ENCODE measurements around the gene KRT23. TPM values are rescaled to one million over a fixed set of nuclear protein-coding genes. Genes with fewer than 3 reads are reported as not detected.

KRT23 gene
- total RNA-seq, 2 donors from 2014 or later = not detected

DNA sequence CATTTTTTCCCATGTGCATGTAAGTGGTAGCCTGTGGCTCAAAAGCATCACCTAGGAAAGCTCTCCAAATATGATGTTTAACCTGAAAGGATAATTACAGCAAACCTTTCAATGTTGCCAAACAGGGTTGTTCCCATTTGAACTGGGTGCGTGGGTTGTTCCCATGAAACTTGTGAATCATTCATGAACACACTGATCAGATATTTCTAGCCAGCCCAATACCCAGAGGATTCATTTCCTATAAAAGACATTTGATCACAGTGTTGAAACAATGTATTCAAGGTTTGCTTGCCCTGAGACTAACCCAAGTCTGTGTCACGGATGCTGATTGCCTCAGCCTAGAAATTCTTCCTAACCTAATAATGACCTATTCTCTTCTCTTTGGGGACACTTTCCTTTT is 16.4 kb upstream of the KRT23 start:
- H3K27ac Mint-ChIP-seq = no peak overlapping the region
- Histone ChIP-seq H3K4me3 (ENCODE audit: low read length) (no peak overlapping the region), H3K27ac (ENCODE audit: low read depth, low read length) (no peak overlapping the region), H3K9me3 (ENCODE audit: control insufficient read depth, low read length) (no peaks in the 10 kb centered on the region), H3K27me3 (ENCODE audit: control insufficient read depth, insufficient read depth, low read length, poor library complexity, severe bottlenecking) (peaks cover 71% of the 10 kb centered on the region), H3K4me1 (ENCODE audit: control insufficient read depth, insufficient read depth, low read length) (no peaks in the 10 kb centered on the region), H3K9ac (ENCODE audit: extremely low read depth, low read length, poor library complexity, severe bottlenecking) (no peak overlapping the region), H3K36me3 (ENCODE audit: control insufficient read depth, insufficient read depth, low read length) (no peaks in the 10 kb centered on the region)
- H3K4me3 Mint-ChIP-seq = no peak overlapping the region
- no peaks in the 10 kb centered on the region for H3K9me3 Mint-ChIP-seq
- no peak for DNase-seq
- WGBS, 2 experiments (ENCODE audit: insufficient coverage in 1 of 2, insufficient read length in 1 of 2) = 91% methylated on average over 2 of the region's 2 CpGs; no CpG with 5 or more reads in 1 of the 2 experiments
- H3K4me1 Mint-ChIP-seq = peaks cover 22% of the 10 kb centered on the region
- TF ChIP-seq CTCF (conservative IDR thresholded peaks at IDR 0.05) = no peak
- H3K36me3 Mint-ChIP-seq (ENCODE audit: low read depth) = no peaks in the 10 kb centered on the region
- H3K27me3 Mint-ChIP-seq (ENCODE audit: insufficient read depth) = peaks cover 52% of the 10 kb centered on the region

DNA sequence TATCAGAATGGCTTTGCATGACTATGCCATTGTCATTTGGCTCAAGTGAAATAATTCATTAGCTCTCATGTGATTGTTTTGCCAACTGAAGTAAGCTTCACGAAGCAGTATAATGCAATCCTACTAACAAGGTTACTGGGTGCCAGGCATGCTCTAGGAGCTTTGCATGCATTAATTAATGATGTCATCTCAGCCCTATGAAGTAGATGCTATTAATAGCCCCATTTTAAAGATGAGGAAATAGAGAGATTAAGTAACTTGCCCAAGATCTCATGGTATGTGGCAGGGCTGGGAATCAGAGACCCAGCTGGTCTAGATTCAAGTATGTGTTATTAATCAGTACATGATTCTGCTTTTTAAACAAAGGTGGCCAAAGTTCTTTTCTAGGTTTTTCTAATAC is 15.2 kb upstream of the KRT23 start:
- DNase-seq = no peak
- no peaks in the 10 kb centered on the region for H3K36me3 Mint-ChIP-seq (ENCODE audit: low read depth)
- no peaks in the 10 kb centered on the region for H3K9me3 ChIP-seq (ENCODE audit: control insufficient read depth, low read length)
- TF ChIP-seq CTCF (conservative IDR thresholded peaks at IDR 0.05) = no peak
- H3K4me3 Mint-ChIP-seq = no peak overlapping the region
- H3K9me3 Mint-ChIP-seq = no peaks in the 10 kb centered on the region
- H3K27ac Mint-ChIP-seq = no peak overlapping the region
- H3K9ac ChIP-seq (ENCODE audit: extremely low read depth, low read length, poor library complexity, severe bottlenecking) = no peak overlapping the region
- H3K4me1 ChIP-seq (ENCODE audit: control insufficient read depth, insufficient read depth, low read length) = no peaks in the 10 kb centered on the region
- 79 to 100% methylated on average over 1 of the region's 1 CpG for WGBS, 2 experiments (ENCODE audit: insufficient coverage in 1 of 2, insufficient read length in 1 of 2)
- H3K4me3 ChIP-seq (ENCODE audit: low read length) = no peak overlapping the region
- peaks cover 83% of the 10 kb centered on the region for H3K27me3 ChIP-seq (ENCODE audit: control insufficient read depth, insufficient read depth, low read length, poor library complexity, severe bottlenecking)
- peaks cover 12% of the 10 kb centered on the region for H3K4me1 Mint-ChIP-seq
- peaks cover 64% of the 10 kb centered on the region for H3K27me3 Mint-ChIP-seq (ENCODE audit: insufficient read depth)
- H3K36me3 ChIP-seq (ENCODE audit: control insufficient read depth, insufficient read depth, low read length) = no peaks in the 10 kb centered on the region
- H3K27ac ChIP-seq (ENCODE audit: low read depth, low read length) = no peak overlapping the region

GRCh38 chr17:40952154-40952553 is 14.7 kb upstream of the KRT23 start:
- Histone ChIP-seq H3K9me3 (ENCODE audit: control insufficient read depth, low read length) (no peaks in the 10 kb centered on the region), H3K4me1 (ENCODE audit: control insufficient read depth, insufficient read depth, low read length) (no peaks in the 10 kb centered on the region), H3K4me3 (ENCODE audit: low read length) (no peak overlapping the region), H3K27ac (ENCODE audit: low read depth, low read length) (no peak overlapping the region), H3K36me3 (ENCODE audit: control insufficient read depth, insufficient read depth, low read length) (no peaks in the 10 kb centered on the region), H3K27me3 (ENCODE audit: control insufficient read depth, insufficient read depth, low read length, poor library complexity, severe bottlenecking) (peaks cover 88% of the 10 kb centered on the region), H3K9ac (ENCODE audit: extremely low read depth, low read length, poor library complexity, severe bottlenecking) (no peak overlapping the region)
- Mint-ChIP-seq H3K9me3 (no peaks in the 10 kb centered on the region), H3K27me3 (ENCODE audit: insufficient read depth) (peaks cover 67% of the 10 kb centered on the region), H3K27ac (no peak overlapping the region), H3K4me3 (no peak overlapping the region), H3K4me1 (peaks cover 8% of the 10 kb centered on the region), H3K36me3 (ENCODE audit: low read depth) (no peaks in the 10 kb centered on the region)
- 100% methylated on average over 2 of the region's 2 CpGs; no CpG with 5 or more reads in 1 of the 2 experiments for WGBS, 2 experiments (ENCODE audit: insufficient coverage in 1 of 2, insufficient read length in 1 of 2)
- TF ChIP-seq CTCF (conservative IDR thresholded peaks at IDR 0.05) = no peak
- no peak for DNase-seq

All from endodermal cell (in vitro differentiated cells).